Kidney (tissue), 14 donors: ENCODE results near the gene ADAMTS13. TPM values are rescaled to one million over a fixed set of nuclear protein-coding genes. Genes with fewer than 3 reads are reported as not detected.

Experiments used
- DNase-seq, 5 donors: peaks; one replicate each; pipeline ENCODE4 v3.0.0-alpha.2; 2013 to 2020
- FAIRE-seq: peaks from 2 replicates; lab custom pipeline; 2012; peaks lifted over from hg19 to GRCh38; lab: Jason Lieb, UNC
- H3K27ac ChIP-seq, 2 donors: one replicate each; pipeline ENCODE4 v1.7.0; 2013; ENCODE audit warnings: low read depth in 2 of 2, low read length in 2 of 2, inconsistent platforms in 1 of 2
- H3K27me3 ChIP-seq: one replicate; pipeline ENCODE4 v1.7.1; 2013; ENCODE audit warnings: low read length, inconsistent platforms; ENCODE audit not compliant: control insufficient read depth, insufficient read depth
- H3K36me3 ChIP-seq, 3 donors: one replicate each; pipeline versions ENCODE4 v1.7.0 to v1.7.1; 2013; ENCODE audit warnings: low read length in 3 of 3, control low read depth in 1 of 3, inconsistent platforms in 1 of 3; ENCODE audit not compliant: insufficient read depth in 3 of 3, control insufficient read depth in 2 of 3
- H3K4me1 ChIP-seq, 3 donors: one replicate each; pipeline versions ENCODE4 v1.7.0 to v1.7.1; 2013; ENCODE audit warnings: low read length in 3 of 3, inconsistent platforms in 1 of 3, low read depth in 1 of 3; ENCODE audit not compliant: control insufficient read depth in 2 of 3, insufficient read depth in 2 of 3
- H3K4me3 ChIP-seq, 3 donors: one replicate each; pipeline versions ENCODE4 v1.7.0 to v1.8.1; 2013; ENCODE audit warnings: low read length in 3 of 3, control low read depth in 1 of 3, inconsistent platforms in 1 of 3
- H3K9ac ChIP-seq, 3 donors: one replicate each; pipeline versions ENCODE4 v1.7.0 to v1.7.1; 2013; ENCODE audit warnings: low read length in 3 of 3, control low read depth in 1 of 3, inconsistent platforms in 1 of 3
- H3K9me3 ChIP-seq, 3 donors: one replicate each; pipeline versions ENCODE4 v1.7.0 to v1.7.1; 2013; ENCODE audit warnings: low read length in 3 of 3, control low read depth in 1 of 3, inconsistent platforms in 1 of 3; ENCODE audit not compliant: control insufficient read depth in 2 of 3, insufficient read depth in 1 of 3
- CTCF ChIP-seq: IDR thresholded peaks from 3 replicates; pipeline ENCODE4 v1.5.1; 2012; ENCODE audit warnings: mild to moderate bottlenecking, moderate library complexity, borderline replicate concordance; ENCODE audit not compliant: insufficient read depth; ENCODE audit errors: extremely low read depth
- intact Hi-C: fragments of 100-400 bp; cut with DNase I; formaldehyde crosslinking; loops from one replicate; pipeline ENCODE4 v1.11.1; 2022
- polyA plus RNA-seq: library from polyadenylated mRNA; stranded (reverse); fragments of 350-450 nt; fragmentation: Illumina TruSeq; extraction: RNeasy Lipid Tissue Mini Kit (QIAGEN cat#74804); gene quantifications from one replicate; pipeline ENCODE4 v1.2.3, GENCODE V29; 2014; ENCODE audit warnings: low read depth, low replicate concordance; ENCODE audit not compliant: insufficient read depth
- total RNA-seq: library from RNA; stranded (reverse); fragmentation: NEBNext Ultra II Directional; extraction: Animal tissue kit (Norgen Biotek cat#: 25700); gene quantifications from one replicate; pipeline ENCODE4 v1.2.1, GENCODE V29; 2021
- donor health status: control.
- donor health status: control.
- donor health status: control.
- donor health status: control.
- donor health status: control.
- donor health status: DM: yes; HTN: yes; CAD: no.
- donor health status: Normal renal cell carcinoma (clear cell type).

The ADAMTS13 gene
- total and polyA plus RNA-seq, 2 donors from 2014 or later = 3.1 to 3.6 TPM

- H3K27ac ChIP-seq = no peak overlapping the region
- intact Hi-C loops = no loop called here
- no peaks in the 10 kb centered on the region for H3K27me3 ChIP-seq
- H3K4me3 ChIP-seq = no peak overlapping the region
- no peak overlapping the region for H3K9ac ChIP-seq
- H3K9me3 ChIP-seq = peaks cover 0 to 12% (median 5%) of the 10 kb centered on the region in 3 donors
- TF ChIP-seq CTCF = no peak
- DNase-seq = peak in 3 of 5 donors; percentile 54 to 87 (median 77)
- H3K36me3 ChIP-seq = no peaks in the 10 kb centered on the region
- H3K4me1 ChIP-seq = peaks cover 0 to 9% (median 7%) of the 10 kb centered on the region in 3 donors
- FAIRE-seq = no peak
Measured at GRCh38 chr9:133505901-133506652, 83.9 kb downstream of the ADAMTS13 start.

DNA sequence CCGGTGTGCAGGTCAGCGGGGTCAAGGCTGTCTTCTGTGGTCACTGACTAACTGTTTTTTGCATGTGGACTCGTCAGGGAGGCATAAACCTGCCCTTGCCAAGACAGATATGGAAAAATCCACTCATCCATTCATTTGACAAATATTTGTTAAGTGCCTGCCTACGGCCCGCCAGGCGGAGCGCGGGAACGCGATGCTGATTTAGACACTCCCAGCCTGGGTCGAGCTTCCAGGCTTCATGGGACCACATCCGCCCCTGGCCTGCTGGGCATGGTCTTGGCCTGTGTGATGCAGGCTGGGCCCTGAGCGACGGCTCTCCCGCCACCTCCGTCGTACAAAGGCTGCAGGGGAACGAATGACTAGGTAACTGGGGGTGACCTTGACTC is 84.5 kb downstream of the ADAMTS13 start:
- no peak for FAIRE-seq
- Histone ChIP-seq H3K27me3 (no peaks in the 10 kb centered on the region), H3K9me3 (peaks cover 0 to 9% (median 5%) of the 10 kb centered on the region in 3 donors), H3K36me3 (no peaks in the 10 kb centered on the region), H3K27ac (no peak overlapping the region), H3K9ac (no peak overlapping the region), H3K4me3 (no peak overlapping the region), H3K4me1 (peaks cover 0 to 9% (median 7%) of the 10 kb centered on the region in 3 donors)
- intact Hi-C loops = no loop called here
- no peak for TF ChIP-seq CTCF
- peak in 1 of 5 donors; percentile 92 for DNase-seq

DNA sequence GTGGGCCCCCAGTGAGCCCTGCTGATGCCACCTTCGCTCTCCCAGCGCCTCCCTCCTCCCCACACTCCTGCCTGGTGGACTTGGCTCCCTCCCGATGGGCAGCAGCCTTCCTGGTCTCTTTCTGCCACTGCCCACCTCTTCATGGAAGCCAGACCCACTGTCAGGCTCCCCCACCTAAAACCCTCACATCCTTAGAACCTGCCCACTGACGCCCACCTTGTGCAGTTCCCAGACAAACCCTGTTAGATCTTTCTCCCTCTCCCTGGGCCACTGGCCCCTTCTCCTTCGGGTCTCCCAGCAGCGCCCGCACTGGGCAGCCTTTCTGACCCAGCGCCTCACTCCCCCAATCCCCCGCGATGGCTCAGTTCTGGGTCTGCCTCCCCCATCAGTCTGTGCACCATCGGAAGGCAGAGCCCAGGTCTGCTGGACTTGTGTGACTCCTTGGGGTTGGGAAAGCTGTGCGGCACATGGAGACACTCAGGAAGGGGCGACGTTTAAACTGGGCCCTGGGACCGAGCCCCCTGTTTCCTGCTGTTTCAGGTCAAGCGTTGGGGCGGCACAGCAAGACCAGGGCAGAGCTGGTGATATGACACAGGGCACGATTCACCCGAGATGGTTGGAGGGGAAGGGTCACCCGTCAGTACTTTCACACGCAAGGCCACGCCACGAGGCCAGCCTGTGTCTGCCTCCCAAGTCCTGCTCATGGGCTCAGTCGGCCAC is 85.2 kb downstream of the ADAMTS13 start:
- peak in 1 of 5 donors; percentile 66 for DNase-seq
- intact Hi-C loops = no loop called here
- H3K9me3 ChIP-seq = peaks cover 0 to 1% (median under 1%) of the 10 kb centered on the region in 3 donors
- no peaks in the 10 kb centered on the region for H3K36me3 ChIP-seq
- peaks cover 0 to 10% (median 9%) of the 10 kb centered on the region in 3 donors for H3K4me1 ChIP-seq
- no peak overlapping the region for H3K27ac ChIP-seq
- no peaks in the 10 kb centered on the region for H3K27me3 ChIP-seq
- no peak overlapping the region for H3K9ac ChIP-seq
- FAIRE-seq = no peak
- TF ChIP-seq CTCF = no peak
- H3K4me3 ChIP-seq = no peak overlapping the region
